GM19468 (cell line): ENCODE data around the gene RHOXF2B.

Source experiments
- ATAC-seq: cut with Tn5 transposase; IDR thresholded peaks from one replicate; pipeline ENCODE4 v1.9.1; 2021; ENCODE audit warnings: mild to moderate bottlenecking, moderate library complexity, moderate number of reproducible peaks; ENCODE audit not compliant: unreplicated experiment; ENCODE audit errors: extremely low read depth

Gene RHOXF2B

DNA sequence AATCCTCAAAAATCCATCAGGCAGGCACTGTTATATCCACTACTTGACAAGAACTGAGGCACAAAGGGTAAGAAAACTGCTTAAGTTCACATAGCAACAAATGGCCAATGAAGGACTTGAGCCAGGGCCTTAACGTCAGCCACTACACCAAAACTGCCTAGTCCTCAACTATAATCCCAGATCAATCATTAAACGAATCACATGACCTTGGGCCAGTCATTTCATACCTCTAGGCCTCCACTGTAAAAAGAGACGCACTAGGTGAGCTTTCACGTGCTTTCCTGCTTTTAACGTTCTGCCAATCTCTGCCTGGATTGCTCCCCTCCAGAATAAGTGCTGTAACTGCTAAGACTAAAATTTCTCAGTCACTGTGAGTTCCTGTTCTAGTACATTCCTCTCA, 54.7 kb downstream of the RHOXF2B start:
- no peak for ATAC-seq
